Cortex of kidney (tissue), 1 donor: Measurements from ENCODE around the gene ZGRF1.
"Not testable (repeated sequence)": the region's sequence is repeated elsewhere in the genome, so short reads cannot be mapped to it uniquely, and the experiment has no call there.

ENCODE experiments used
- DNase-seq: peaks from one replicate; lab custom pipeline; 2025; lab: John Stamatoyannopoulos, UW

Gene ZGRF1

GRCh38 chr4:112557676-112558411 lies 78.9 kb downstream of the ZGRF1 start:
- no peak for DNase-seq

GRCh38 chr4:112554271-112554670 lies 82.4 kb downstream of the ZGRF1 start:
- DNase-seq, result not testable (repeated sequence)

GRCh38 chr4:112552668-112553067 lies 84.0 kb downstream of the ZGRF1 start:
- DNase-seq, result no peak

GRCh38 chr4:112550728-112551127 lies 86.0 kb downstream of the ZGRF1 start:
- no peak for DNase-seq

- DNase-seq, result no peak
Observed at GRCh38 chr4:112546476-112546875, 90.2 kb downstream of the ZGRF1 start.

GRCh38 chr4:112545346-112545745 lies 91.4 kb downstream of the ZGRF1 start:
- no peak for DNase-seq

GRCh38 chr4:112540695-112541094 lies 96.0 kb downstream of the ZGRF1 start:
- DNase-seq, result no peak

GRCh38 chr4:112536123-112536522 lies 100.6 kb downstream of the ZGRF1 start:
- DNase-seq, result no peak

GRCh38 chr4:112532267-112532666 lies 104.4 kb downstream of the ZGRF1 start:
- DNase-seq, result no peak

GRCh38 chr4:112531146-112531545 lies 105.6 kb downstream of the ZGRF1 start:
- DNase-seq, result no peak

GRCh38 chr4:112526061-112526460 lies 110.6 kb downstream of the ZGRF1 start:
- no peak for DNase-seq

GRCh38 chr4:112523764-112524505 lies 112.8 kb downstream of the ZGRF1 start:
- DNase-seq, result no peak

- no peak for DNase-seq
Observed at GRCh38 chr4:112523008-112523721, 113.5 kb downstream of the ZGRF1 start.

- DNase-seq, result not testable (repeated sequence)
Observed at GRCh38 chr4:112522431-112522830, 114.3 kb downstream of the ZGRF1 start.

GRCh38 chr4:112521123-112522023 lies 115.3 kb downstream of the ZGRF1 start:
- DNase-seq, result no peak

- no peak for DNase-seq
Observed at GRCh38 chr4:112520598-112521122, 116.0 kb downstream of the ZGRF1 start.

- DNase-seq, result no peak
Observed at GRCh38 chr4:112519689-112520597, 116.8 kb downstream of the ZGRF1 start.

- no peak for DNase-seq
Observed at GRCh38 chr4:112518675-112519074, 118.0 kb downstream of the ZGRF1 start.

- no peak for DNase-seq
Observed at GRCh38 chr4:112517911-112518310, 118.8 kb downstream of the ZGRF1 start.

- DNase-seq, result no peak
Observed at GRCh38 chr4:112517067-112517634, 119.6 kb downstream of the ZGRF1 start.
